GM18517 (cell line): Measurements from ENCODE around the gene RAPGEF4.

Experiments used
- ATAC-seq: cut with Tn5 transposase; IDR thresholded peaks from one replicate; pipeline ENCODE4 v1.9.1; 2021; ENCODE audit warnings: mild to moderate bottlenecking, moderate library complexity; ENCODE audit not compliant: unreplicated experiment

The RAPGEF4 gene

GRCh38 chr2:172993931-172994717 lies 258.5 kb downstream of the RAPGEF4 start:
- ATAC-seq = no peak

GRCh38 chr2:172994864-172995263 lies 259.2 kb downstream of the RAPGEF4 start:
- ATAC-seq = no peak

GRCh38 chr2:172995323-172996244 lies 259.9 kb downstream of the RAPGEF4 start:
- ATAC-seq = no peak

DNA sequence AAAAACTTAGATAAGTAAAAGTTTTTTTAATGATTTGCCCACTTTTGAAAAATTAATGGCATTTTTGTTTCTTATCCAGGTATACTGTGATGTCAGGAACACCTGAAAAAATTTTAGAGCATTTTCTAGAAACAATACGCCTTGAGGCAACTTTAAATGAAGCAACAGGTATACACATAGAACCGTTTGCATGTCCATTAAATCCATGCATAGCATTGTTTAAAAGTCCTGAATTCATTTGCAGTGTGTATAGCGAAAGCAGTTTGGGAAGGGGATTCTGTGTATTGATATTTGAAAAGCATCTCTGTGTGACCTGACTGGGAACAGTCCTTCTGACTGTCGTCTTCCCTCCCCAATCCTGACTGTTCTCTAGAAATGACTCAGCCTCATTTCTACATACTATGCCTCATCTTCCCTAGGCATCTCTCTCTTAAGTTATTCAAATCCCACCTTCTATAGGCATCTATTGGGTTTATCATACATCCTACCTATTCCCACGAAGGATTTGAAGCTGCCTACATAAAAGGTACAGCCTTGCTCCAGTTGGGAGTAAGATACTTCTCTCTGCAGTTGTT lies 260.8 kb downstream of the RAPGEF4 start:
- no peak for ATAC-seq

DNA sequence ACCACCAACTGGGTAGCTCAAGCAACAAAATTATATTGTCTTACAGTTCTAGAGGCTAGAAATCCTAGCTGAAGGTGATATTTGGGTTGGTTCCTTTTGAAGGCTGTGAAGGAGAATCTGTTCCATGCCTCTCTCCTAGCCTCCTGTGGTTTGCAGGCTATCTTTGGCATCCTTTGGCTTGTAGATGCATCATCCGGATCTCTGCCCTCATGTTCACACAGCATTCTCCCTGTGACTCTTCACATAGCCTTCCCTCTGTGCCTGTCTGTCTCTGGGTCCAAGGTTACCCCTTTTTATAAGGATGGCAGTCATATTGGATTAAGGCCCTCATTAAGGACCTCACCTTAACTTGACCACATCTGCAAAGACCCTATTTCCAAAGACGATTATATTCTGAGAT lies 261.4 kb downstream of the RAPGEF4 start:
- no peak for ATAC-seq

DNA sequence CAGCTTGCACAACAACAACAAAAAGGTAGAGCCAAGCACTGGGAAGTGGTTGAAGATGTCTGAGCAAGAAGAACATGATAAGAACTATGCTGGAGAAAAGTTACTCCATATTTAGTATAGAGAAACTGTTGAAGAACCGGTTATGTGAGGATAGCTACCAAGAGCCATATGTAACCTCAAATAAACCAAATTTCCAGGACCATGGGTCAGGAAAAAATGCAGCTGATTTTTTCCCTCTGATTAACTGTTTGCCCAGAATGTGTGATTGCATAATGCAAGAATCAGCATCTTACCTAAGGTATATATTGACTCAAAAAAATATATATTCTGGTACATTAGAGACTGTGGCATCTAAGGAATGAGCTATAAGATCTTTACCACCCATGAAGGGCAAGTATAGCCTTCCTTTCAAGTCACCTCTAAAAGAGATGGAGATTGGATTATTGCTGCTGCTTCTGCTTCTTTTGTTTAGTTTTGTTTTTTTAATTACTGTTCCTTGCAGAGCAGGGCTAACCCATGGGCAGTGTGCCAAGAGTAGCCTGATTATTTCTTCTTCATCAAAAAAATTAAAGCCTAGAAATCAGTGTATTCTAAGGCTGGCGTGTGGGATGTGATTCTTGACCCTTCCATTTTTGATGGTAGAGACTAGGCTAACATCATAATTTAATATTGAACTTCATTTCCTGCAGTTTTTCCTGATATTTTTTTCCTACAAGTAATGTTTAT lies 263.1 kb downstream of the RAPGEF4 start:
- no peak for ATAC-seq

DNA sequence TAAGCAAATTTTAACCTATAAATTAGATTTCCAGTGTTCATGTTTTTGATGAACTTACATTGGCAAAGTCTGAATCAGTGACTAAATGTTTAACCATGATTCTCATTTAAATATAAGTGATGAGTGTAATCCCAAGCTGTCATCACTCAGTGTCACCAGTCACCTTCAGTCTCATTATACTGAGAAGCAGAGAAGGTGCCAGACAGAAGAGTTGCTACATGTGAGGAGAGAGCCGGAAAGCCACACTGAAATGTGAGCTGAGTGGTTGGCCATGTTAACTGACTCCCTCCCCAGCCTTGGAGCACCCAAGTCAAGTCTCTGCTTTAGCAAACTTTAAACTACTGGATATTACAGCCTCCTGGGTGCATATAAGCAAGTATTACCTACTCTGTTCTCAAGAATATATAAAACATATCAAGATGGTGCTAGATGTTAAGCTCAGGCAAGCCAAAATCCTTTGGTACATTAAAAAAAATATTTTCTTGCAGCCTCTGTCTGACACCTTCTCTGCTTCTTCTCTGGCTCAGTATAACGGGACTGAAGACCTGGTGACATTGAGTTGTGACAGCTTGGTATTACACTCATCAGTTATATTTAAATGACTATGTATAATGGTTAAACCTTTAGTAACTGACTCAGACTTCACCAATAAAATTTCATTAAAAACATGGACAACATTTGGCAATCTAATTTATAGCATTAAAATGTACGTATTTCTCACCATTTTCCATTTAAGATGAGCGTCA lies 264.2 kb downstream of the RAPGEF4 start:
- ATAC-seq = no peak

- no peak for ATAC-seq
Observed at GRCh38 chr2:173001664-173002604, 266.3 kb downstream of the RAPGEF4 start.

DNA sequence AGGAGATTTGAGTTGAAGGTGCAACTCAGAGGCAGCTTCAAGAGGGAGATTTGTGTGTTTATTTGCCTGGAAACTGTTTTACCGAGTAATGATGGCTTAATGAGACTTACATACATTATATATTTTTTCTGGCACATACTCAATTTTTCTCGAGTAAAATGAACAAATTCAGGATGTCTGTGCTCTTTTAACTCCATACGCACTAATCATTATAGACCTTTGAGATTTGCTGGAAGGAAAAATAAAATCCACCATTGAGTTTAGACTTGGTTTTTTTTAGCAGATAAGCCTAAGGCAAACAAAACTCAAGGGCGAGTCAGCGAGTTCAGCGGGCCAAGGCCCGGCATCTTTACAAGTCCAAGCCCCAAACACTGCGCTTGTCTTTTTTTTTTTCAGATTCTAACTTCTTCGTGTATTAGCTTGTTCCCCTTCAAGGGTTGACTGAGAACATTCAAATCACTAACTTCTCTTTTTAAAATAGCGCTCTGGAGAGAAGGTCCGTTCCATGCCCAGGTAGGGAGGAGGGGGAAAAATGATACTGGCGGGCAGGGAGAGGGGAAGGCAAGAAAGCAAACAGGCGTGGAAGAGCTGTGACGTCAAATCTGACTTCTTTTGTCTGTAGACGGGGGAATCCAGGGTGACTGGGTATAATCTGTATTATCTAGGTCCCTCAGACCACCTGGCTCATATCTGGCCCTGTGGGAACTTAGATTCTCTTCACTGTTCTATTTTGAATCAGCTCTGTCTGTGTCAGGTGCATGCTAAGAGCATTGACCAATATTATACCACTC lies 267.3 kb downstream of the RAPGEF4 start:
- ATAC-seq = no peak

- ATAC-seq = no peak
Observed at GRCh38 chr2:173008786-173009185, 273.1 kb downstream of the RAPGEF4 start.

DNA sequence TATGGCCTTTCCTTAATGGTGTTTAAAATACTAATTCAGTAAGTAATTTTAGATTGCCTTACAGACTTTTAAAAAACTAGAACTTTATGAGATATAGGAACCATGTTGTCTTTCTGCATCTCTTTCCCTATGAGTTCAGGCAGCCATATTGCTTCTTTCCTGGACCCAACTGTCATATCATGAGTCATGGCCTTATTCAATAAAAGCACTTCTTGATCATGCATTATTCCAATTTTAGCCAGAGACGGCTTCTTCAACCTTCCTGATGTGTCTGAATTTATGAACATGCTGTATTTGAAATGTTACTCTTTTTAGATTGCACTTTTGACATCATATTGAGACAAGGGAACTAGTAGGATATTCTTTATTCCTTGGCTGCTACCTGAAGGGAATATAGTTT lies 274.6 kb downstream of the RAPGEF4 start:
- no peak for ATAC-seq

DNA sequence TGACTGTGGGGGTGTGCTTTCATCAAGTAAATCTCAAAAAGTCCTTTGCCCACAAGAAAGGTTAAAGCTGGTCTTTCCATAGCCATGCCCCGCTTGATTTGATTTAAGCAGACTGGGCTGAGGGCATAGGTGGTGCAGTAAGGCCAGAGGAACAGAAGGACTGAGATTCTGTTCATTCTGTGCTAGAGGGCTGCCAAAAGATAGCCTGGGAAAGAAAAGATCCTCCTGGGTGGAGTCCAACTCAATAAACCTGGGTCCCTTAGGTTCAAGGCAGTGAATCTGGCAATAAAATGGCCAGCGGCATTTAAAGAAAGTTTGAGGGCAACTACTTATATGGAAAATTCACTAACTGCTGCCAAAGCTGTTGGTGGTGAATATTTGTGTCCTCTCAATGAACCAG lies 280.8 kb downstream of the RAPGEF4 start:
- no peak for ATAC-seq

DNA sequence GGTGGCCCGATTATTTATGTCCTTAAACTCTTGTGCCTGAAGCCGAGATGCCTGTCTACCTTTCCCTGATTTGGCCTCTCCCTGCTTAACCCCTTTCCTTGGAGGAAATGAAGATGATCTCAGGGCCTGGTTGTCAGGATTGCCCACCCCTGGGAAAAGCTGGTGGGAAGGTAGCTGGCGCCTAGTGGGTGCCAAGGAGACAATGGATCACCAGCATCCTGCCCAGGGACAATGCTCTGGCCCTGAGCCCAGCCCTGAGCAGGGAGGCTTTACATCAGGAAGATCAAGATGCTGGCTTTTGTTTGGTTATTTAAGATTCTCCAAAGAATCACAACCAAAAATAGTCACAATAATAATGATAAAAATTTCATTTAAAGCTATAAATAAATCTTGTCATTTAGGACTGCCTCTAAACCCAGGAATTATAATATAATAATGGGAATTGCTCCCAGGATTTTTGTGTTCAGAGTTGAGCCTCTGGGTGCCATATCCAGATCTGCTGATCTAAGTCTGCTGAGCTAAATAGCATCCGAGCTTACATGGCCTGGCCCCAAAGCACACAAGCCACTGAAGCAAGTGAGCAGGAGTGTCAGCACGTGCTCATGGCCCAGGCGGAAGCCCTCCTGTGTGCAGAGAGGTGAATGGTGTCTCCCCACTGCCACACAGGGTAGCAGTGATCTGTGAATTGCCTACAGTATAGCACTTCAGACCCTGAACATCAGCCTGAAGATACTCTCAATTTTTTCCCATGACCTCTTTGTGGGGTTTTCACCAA lies 282.2 kb downstream of the RAPGEF4 start:
- no peak for ATAC-seq

DNA sequence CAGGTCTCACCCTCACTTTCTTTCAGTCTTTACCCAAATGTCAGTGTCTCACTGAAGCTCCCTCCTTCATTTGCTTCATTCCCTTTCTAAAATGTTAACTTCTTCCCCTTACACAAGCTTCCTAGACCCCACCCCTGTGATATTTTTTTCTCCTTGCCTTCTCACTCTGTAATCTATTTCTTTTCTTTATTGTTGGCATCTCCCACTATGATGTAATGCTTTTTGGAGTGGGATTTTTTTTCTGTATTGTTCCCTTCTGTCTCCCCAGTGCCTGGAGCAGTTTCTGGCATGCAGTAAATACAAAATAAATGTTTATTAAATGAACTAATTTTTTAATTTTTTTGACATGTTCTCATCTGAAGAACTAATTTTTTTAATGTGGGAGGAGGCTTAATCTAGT lies 284.1 kb downstream of the RAPGEF4 start:
- no peak for ATAC-seq

DNA sequence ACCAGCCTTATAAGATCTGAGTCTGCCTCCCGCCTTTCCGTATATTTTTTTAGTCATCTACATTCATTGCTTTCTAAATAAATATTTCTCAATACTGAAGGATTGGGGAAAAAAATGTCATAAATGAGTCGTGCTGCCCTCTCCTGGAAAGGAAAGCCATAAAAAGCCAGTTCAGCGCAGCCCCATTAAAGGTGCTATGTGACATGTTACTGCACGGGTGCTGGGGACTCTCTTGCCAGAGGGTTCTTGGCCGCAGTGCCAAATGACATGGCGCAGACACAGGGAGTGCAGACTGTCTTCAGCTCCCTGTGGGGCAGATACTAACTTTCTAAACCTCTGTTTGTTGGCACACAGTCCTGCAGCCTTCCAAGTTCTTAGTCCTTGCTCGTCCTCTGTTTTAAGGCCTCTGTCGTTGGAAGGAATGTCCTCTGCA lies 286.3 kb downstream of the RAPGEF4 start:
- ATAC-seq = no peak

- no peak for ATAC-seq
Observed at GRCh38 chr2:173023718-173024117, 288.1 kb downstream of the RAPGEF4 start.

DNA sequence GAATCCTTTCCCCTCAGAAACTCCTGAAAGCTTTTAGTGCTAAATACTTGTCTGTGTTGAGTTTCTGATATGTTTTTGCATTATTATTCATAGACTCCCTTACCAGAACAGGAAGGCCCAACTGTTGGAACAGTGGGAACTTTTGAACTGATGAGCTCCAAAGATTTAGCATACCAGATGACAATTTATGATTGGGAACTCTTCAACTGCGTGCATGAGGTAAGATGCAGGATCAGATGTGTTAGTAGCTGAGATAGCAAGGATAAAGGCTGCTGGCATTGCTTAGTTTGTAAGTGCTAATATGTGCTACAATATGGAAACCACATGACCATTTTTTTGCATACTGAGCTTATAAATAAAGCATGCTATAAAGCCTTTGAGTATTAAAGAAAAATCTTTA lies 290.8 kb downstream of the RAPGEF4 start:
- ATAC-seq = no peak
